ENCODE results near the gene ZNF845.

DNA sequence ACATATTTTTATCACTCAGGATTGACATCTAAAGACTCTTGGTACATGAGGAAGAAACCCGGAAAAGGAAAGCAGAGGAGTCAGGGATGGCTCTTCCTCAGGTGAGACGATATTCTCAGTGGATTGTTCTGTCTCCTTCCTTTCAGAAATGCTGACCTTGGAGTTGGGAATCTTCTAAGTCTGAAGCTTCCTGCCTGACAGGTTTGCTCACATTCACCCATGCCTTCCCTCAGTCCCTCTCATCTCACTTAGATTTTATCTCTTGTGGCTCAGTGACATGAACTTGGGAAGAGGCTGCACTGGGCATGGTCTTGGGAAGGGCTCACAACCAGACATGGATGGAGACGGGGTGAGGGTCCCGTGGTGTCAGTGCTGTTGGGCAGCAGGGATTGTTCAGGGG lies 38.6 kb downstream of the ZNF845 start:
- TF ChIP-seq, protein P1, sequence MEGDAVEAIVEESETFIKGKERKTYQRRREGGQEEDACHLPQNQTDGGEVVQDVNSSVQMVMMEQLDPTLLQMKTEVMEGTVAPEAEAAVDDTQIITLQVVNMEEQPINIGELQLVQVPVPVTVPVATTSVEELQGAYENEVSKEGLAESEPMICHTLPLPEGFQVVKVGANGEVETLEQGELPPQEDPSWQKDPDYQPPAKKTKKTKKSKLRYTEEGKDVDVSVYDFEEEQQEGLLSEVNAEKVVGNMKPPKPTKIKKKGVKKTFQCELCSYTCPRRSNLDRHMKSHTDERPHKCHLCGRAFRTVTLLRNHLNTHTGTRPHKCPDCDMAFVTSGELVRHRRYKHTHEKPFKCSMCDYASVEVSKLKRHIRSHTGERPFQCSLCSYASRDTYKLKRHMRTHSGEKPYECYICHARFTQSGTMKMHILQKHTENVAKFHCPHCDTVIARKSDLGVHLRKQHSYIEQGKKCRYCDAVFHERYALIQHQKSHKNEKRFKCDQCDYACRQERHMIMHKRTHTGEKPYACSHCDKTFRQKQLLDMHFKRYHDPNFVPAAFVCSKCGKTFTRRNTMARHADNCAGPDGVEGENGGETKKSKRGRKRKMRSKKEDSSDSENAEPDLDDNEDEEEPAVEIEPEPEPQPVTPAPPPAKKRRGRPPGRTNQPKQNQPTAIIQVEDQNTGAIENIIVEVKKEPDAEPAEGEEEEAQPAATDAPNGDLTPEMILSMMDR (IDR thresholded peaks at IDR 0.05; ENCODE audit: low read length): no peak
- TF ChIP-seq EZH2 (optimal IDR thresholded peaks at IDR 0.05; ENCODE audit: low read depth, low read length) (no peak), EZH2phosphoT487 (IDR thresholded peaks at IDR 0.05; ENCODE audit: low read length) (no peak)
